ENCODE data around the gene LOC128125822.
"Not testable (repeated sequence)": the region's sequence is repeated elsewhere in the genome, so short reads cannot be mapped to it uniquely, and the experiment has no call there.

LOC128125822 gene

DNA sequence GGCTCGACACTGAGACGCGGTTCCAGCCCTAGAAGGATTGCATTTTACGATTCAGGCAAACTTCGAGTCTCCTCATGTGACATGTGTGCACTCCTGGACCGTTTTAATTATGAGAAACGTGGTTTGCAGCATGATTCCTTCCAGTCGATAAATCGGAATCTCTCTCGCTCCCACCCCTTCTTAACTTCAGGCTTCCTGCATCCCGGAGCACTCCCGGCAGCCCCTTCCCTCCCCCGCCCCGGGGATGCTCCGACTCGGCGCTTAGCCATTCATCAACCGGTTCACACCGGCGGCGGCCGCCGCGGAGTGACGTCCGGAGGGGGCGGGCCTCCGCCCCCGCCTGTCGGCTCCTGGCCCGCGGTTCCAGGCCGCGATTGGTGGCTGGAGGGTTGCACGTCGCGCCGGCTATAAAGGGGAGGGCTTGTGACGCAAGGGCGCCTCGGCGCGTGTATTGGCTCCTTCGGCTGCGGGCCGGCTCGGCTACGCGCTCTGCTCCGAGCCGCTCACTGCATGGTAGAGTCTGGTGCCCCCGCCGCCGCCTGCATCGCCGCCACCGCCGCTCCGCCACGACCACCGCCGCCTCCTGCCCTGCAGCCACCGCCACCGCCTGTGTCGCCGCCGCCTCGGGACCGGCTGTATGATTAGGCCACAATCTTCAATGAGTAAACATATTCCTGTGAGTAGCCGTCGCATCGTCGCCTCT, at the start of gene LOC128125822, which contains the start of gene PTP4A1:
TSS of gene LOC128125822 (plus strand) at position 437 of the 703 bp plus-strand sequence.
TSS of gene PTP4A1 (plus strand) at position 437 of the 703 bp plus-strand sequence. CDS start 4,401 bp downstream, outside the sequence.
- DNase-seq: peak; percentile 72 to 96

DNA sequence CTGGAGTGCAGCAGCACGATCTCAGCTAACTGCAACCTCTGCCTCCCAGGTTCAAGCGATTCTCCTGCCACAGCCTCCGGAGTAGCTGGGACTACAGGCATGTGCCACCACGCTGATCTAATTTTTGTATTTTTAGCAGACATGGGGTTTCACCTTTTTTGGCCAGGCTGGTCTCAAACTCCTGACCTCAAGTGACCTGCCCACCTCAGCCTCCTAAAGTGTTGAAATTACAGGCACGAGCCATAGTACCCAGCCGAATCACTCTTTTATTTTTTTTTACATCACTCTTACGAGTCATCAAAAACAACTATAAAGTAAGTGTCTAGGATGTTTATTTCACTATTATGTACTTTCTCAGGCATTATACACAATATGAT, 49.4 kb upstream of the LOC128125822 start:
- DNase-seq: not testable (repeated sequence)

DNA sequence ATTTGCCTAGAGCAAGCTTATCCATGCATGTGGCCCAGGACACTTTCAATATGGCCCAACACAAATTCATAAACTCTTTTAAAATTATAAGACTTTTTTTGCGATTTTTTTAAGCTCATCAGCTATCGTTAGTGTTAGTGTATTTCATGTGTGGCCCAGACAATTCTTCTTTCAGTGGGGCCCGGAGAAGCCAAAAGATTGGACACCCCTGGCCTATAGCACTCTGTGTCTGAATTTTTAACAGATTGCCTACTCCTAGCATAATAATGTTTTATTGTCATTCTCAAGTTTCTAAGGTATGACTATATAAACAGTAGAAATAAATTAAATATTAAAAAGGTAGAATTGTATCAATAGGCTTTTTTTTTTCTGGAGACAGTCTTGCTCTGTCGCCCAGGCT, 48.6 kb upstream of the LOC128125822 start:
- DNase-seq: no peak

DNA sequence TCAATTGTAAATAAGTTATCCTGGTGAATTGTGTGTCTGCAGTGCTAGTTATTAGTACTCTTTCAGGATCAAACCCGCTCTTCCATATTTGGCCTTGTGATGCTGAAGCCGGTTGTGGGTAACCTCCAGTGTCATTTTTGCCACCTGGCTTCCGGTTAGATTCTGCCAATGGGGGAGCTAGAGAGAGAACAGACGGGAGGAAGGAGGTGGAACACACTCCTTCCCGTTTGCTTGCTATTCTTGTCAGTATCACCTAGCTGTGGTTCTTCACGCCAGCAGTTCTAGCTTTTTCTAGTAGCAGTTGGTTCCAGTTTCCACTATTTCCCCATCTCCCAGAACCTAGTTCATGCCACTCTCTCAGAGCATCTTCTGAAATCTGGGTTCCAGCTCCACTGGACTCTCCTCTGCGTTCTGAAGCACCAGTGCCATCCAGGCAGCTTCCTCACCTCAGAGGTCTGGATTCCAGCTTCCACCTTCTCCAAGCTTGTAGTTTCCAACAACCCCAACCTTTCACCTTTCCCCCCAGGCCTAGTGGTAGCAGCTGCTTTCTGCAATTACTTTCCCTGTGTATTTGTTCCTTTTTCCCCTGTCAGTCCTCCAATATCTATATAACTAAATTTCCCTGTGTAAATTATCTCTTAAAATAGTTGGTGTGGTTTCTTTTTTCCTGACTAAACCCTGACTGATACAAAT, 46.9 kb upstream of the LOC128125822 start:
- no peak for DNase-seq

DNA sequence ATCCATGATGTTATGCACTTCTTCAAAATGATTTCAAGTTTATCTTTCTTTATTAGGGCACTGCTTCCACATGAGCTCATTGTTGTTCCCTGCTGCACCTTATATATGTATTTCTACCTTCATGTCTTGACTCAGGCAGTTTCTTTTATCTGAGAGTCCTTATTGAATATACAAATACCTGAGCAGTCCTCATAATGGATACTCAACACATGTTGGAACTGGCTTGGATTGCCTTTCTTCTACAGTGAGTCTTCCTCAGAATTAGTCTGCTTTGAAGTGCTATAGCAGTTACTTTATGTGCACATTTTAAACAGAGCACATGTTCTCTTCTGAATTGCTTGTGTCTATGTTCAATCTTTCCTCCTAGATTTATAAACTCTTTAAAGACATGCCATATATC, 45.3 kb upstream of the LOC128125822 start:
- no peak for DNase-seq

DNA sequence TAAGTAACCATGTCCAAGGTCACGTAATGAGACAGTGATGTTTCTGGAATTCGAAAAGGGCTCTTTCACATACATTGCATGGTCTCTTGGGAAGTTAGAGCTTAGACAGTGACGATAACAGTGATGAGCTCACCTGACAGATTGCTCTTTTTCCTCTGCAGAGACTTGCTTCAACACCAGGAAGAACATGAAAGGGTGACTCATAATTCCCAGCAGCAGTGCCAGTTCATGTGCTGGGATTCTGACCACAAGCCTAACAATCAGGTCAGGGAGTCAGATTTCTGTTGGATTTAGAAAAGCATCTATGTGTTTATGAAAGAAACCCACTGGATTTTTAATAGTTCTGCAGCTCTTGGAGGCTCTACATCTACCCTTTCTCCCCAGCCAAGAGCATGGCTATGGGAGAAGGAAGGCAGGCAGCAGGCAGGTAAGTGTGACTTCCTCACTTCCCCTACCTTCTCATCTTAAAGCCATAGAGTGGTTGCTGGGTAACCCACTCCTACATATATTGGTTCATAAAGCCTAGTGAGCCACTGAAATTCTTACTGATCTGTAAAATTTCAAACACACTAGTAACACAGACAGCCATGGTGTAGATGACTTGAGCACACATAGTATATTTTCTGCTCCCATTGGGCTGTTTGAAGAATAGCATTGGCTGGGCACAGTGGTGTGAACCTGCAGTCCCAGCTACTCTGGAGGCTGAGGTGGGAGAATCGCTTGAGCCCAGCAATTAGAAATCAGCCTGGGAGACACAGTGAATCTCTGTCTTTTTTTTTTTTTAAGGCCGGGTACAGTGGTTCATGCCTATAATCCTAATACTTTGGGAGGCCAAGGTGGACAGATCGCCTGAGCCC, 44.4 kb upstream of the LOC128125822 start:
- no peak for DNase-seq

DNA sequence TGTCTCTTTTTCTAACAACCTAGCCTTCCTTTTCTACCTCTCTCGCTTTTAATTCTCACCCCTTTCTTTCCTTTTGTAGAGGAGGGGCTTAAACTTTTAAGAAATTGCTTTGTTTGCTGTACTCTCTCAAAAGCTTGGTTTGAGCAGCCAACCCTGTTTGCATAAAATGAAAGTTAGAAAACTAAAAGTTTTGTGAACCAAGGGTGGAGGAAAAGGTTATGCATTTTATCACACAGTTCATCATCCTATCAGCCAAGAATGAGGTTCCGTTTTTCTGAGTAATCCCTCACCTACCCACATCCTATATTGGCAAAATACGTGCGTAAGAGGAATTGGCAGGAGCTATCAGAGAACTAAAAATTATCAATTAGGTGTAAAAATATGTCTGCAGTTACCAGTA, 42.8 kb upstream of the LOC128125822 start:
- DNase-seq: no peak

DNA sequence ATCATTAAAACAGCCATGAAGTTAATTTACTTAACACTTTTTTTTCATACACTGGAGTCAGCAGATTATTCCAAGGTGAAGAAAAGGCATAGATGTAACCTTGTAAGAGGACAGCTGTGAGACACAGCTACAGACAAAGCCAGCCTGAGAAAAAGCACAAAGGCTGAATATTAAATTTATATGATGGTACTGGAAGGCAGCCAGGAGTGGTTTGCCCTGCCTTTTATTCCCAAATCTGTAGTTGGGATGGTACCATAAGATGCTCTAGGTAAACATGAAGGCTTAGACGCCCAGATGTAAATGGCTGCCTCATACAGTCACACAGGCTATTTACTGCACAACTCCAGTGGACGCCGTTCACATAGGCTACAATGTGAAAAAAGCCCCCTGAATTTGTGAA, 42.1 kb upstream of the LOC128125822 start:
- DNase-seq: no peak

DNA sequence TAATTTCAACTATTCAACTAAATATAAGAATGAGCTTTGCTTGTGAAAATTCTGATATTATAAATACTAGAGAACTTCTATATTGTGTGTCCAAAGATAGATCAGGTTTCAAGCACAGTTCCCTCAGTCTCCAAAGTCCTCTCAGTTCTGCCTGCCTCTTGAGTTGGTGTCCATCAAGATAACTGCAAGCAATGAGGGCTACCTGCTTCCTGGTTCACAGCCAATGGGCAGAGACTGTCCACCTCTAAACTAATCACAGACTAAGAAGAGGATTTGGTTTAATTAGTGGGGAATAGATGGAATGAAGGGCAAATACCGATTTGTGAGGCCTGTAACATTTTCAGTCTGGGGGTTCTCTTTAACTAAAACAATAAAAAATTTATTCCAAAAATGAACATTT, 41.3 kb upstream of the LOC128125822 start:
- no peak for DNase-seq

DNA sequence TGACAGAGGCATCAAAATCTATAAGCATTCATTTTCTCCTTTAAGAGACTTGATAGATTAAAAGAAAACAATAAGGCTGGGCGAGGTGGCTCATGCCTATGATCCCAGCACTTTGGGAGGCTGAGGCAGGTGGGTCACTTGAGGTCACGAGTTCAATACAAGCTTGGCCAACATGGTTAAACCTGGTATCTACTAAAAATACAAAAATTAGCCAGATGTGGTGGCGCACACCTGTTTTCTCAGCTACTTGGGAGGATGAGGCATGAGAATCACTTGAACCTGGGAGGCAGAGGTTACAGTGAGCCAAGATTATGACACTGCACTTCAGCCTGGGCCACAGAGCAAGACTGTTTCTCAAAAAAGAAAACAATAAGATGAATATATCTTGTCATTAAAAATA, 39.3 kb upstream of the LOC128125822 start:
- no peak for DNase-seq

DNA sequence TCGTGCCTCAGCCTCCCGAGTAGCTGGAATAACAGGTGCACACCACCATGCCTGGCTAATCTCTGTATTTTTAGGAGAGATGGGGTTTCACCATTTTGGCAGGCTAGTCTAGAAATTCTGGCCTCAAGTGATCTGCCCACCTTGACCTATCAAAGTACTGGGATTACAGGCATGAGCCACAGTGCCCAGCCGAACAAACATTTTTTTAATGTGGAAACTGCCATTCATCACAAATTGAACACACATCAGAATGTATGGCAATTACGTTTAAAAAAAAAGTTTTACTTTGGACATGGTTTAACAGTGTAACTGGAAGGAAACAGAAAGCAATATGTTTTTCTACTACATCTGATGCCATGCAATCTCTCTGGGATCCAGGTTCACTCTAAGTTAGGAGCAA, 38.3 kb upstream of the LOC128125822 start:
- DNase-seq: no peak

DNA sequence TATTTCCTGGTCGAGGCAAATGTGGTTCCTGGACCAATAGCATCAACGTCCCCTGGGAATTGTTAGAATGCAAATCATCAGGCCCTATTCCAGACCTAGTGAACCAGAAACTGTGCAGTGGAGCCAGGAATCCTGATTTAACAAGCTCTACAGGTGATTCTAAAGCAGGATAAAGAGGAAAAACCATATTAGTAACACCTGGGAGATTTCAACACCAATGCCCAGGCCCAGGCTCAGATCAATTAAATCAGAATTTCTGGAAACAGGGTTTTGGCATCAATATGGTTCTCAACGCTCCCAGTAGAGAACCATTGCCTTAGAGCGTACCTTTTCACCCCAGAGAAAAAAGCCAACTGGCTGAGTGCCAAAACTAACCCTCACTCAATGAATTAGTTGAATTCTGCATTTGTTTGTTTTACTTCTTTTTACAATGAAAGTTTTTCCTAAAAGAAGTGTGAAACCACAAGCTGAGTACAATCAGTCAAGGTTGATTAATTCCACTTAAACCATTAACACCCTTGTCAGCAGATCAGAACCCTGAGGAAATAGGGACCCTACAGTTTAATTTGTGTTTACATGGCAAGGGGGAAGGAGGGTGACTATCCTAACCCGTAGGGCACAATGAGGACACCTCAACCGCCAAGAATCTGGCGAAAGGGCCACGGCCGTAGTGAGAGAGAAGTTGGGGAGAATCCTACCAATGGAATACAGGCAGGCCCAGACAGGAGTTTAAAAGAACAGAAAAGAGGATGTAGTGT, 34.9 kb upstream of the LOC128125822 start:
- no peak for DNase-seq

DNA sequence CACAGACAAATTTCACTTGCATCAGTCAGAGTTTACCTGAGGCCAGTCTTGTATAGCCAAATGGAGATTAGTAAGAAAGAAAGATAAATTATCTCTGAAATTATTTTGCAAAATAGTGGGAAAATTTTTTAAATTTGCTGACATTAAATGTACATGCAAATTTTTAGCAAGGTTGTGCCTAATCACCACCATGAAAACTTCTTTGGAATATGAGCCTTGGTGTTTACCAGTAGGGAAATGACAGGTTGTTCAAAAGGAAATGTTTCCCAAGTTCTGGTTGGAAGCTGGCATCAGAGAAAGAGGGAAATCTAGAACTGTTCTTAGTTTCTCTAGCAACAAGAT, 34.4 kb upstream of the LOC128125822 start:
- DNase-seq: no peak

DNA sequence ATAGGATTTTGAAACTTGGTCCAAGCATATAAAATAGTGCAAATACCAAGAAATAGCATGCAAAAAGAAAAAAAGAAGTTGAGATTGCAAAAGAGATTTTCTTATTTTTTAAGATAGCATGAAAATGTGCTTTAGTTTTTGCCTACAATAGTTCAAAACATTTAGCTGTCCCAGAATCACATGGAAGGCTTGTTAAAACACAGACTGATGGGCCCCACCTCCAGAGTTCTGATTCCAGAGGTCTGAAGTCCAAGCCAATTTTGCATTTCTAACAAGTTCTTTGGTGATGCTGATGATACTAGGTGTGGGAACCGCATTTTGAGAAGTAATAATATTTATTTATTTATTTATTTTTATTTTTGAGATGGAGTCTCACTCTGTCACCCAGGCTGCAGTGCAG, 33.7 kb upstream of the LOC128125822 start:
- no peak for DNase-seq

DNA sequence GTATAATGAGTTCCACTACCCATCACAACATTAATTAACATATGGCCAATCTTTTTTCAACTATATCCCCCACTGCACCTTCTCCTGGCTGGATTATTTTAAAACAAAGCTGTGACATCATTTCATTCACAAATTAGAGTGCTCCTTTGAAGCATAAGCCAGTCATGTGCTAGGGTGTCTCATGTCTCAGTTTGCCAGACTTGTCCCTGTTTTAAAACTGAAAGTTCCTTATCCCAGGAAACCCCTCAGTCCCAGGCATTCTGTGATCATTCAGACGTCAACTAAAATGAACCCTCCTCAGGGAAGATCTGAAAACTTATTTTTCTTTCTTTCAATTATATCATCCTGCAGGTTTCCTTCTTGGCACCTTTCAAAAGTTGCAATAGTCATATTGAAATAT, 29.3 kb upstream of the LOC128125822 start:
- no peak for DNase-seq

DNA sequence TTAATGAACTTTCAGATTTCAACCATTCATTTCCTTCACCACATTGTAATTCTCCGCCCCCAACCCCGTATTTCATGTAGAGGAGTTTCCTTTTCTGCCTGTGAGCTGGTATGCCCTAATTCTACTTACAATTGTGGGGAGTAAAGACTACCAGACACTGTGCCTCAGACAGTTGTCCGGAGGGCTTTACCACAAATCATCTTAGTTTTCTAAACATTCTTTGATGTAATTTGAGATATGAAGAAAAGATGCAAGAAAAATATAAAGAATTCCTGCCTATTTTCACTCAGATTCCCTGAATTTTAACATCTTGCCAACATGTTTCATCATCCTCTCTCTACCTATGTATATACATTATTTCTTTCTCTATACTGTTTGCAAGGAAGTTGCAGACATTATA, 28.3 kb upstream of the LOC128125822 start:
- DNase-seq: no peak

DNA sequence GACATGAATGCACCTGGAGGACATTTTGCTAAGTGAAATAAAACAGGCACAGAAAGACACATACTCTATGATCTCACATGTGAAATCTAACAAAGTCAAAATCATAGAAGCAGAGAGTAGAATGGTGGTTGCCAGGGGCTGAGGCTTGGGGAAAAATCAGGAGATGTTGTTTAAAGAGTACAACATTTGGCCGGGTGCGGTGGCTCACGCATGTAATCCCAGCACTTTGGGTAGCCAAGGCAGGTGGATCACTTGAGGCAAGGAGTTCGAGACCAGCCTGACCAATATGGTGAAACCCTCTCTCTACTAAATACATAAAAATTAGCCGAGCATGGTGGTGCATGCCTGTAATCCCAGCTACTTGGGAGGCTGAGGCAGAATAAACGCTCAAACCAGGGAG, 26.0 kb upstream of the LOC128125822 start:
- DNase-seq: no peak

DNA sequence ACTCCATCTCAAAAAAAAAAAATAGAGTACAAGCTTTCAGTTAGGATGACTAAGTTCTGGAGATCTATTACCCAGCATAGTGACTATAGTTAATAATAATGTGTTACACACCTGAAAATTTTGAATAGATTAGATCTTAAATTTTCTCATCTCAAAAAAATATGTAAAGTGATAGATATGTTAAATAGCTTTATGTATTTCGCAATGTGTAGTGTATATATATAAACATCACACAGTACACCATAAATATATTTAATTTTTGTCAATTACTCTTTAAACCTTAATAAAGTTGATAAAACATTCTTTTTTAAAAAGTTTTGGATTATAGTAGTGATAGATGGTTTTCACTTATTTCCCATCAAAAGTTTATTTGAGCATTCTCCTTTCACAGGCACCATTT, 25.6 kb upstream of the LOC128125822 start:
- no peak for DNase-seq

DNA sequence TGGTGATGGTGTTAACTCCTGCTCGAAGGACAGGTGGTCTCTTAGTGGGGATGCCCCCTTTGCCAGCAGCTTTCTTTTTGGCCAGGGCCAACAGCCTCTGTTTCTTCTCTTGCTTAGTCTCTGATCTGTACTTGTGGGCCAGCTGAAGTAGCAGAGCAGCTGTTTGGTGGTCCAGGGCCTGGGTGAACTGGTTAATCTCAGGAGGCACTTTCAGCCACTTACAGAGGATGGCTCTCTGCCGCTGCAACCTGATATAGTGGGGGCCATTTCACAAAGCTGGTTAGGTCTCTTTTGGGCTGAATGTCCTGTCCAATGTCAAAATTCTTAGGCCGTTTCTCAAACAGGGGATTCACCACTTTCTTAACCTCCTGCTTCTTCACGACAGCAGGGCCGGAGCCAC, 23.2 kb upstream of the LOC128125822 start:
- no peak for DNase-seq

DNA sequence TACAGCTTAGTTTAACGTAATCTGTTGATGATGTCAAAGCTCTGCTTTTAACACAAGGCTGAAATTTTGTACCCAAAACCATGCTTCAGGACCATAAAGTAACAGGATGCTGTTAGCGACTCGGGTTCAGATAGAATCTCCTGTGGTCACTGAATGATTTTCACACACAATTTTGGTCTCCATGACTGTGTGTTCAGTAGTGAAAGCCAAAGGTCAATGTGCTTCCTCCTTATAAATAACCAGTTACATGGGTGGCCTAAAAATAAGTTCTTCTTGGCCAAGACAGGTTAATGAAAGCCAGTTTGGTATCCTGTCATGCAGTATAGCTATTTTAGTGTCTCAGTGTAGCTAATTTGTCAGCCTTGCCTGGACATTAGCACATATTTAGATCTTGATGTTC, 19.1 kb upstream of the LOC128125822 start:
- DNase-seq: no peak

DNA sequence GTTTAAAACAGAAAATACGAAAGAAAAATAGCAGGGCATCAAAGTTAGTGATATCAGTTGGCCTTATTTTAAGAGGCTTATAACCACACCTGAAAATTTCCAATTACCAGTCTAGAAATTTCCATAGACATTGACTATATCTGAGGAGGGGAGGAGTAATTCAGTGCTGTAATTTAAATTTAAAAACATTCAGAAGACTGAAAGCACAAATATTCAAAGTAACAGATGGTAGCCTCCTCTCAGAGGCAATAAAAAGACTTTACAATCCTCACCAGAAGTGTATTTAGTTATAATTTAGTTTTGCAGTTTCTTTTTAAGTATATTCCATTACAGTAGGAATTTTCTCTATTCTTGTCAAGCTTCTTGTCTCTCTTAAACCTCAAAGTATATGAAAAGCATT, 18.4 kb upstream of the LOC128125822 start:
- DNase-seq: no peak

DNA sequence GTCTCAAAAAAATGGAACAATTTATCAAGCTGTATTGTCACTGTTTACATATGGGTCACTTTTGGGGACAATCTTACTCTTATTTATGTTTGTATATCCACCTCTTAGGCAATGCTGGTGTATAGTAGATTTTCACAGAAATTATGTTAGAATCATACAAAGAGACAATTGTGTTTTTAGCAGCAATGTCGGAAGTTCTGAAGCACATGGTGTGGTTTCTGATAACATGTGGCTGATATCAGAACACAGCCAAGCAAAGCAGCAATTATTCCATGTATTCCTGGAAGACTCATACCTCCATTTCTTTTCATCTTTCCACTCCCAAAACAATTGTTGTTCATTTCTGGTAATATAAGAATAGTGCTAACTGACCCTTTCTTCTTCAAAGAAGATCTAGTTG, 17.5 kb upstream of the LOC128125822 start:
- no peak for DNase-seq

DNA sequence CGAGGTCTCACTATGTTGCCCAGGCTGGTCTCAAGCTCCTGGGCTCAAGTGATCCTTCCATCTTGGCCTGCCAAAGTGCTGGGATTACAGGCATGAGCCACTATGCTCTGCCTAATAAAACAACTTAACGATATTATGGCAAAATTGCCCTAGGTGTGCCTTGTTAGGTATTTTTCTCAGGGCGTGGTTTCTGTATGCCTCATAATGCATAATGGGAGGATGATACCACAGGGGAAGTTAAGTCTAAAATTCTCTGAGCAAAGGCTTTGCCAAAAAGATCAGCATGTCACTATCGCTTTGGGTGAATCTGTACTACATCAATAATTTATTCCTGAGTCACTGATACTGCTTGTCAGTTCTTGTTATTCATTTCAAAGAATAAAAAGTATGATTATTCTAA, 15.9 kb upstream of the LOC128125822 start:
- DNase-seq: no peak
